Activated T-cell treated with anti-CD3 and anti-CD28 coated beads, Interleukin-2, amount 50 U/mL, for 1 hour (primary cell): Measurements from ENCODE around the gene EEF1AKMT1.

ENCODE experiments used
- DNase-seq: peaks from one replicate; pipeline ENCODE4 v3.0.0-alpha.2; 2020

EEF1AKMT1 gene

GRCh38 chr13:20773194-20774080 is at the start of gene EEF1AKMT1:
Gene EEF1AKMT1, minus strand, starts transcription at chr13:20773961. Its CDS starts 16,363 bp downstream, at chr13:20757598.
- peak; percentile 95 for DNase-seq

GRCh38 chr13:20823071-20823470 is 49.3 kb upstream of the EEF1AKMT1 start:
- DNase-seq, result no peak

GRCh38 chr13:20822406-20822805 is 48.6 kb upstream of the EEF1AKMT1 start:
- DNase-seq, result no peak

GRCh38 chr13:20819715-20820114 is 46.0 kb upstream of the EEF1AKMT1 start:
- DNase-seq, result no peak

- no peak for DNase-seq
These were observed 41.7 kb upstream of the EEF1AKMT1 start for GRCh38 chr13:20815464-20815863.

GRCh38 chr13:20814224-20814910 is 40.6 kb upstream of the EEF1AKMT1 start:
- no peak for DNase-seq

GRCh38 chr13:20812890-20813289 is 39.1 kb upstream of the EEF1AKMT1 start:
- no peak for DNase-seq

GRCh38 chr13:20810808-20811207 is 37.0 kb upstream of the EEF1AKMT1 start:
- no peak for DNase-seq

GRCh38 chr13:20808874-20809273 is 35.1 kb upstream of the EEF1AKMT1 start:
- no peak for DNase-seq

- no peak for DNase-seq
These were observed 29.6 kb upstream of the EEF1AKMT1 start for GRCh38 chr13:20803180-20803965.

GRCh38 chr13:20801707-20802106 is 27.9 kb upstream of the EEF1AKMT1 start:
- DNase-seq, result no peak

GRCh38 chr13:20799726-20800416 is 26.1 kb upstream of the EEF1AKMT1 start:
- DNase-seq, result no peak

- no peak for DNase-seq
These were observed 24.3 kb upstream of the EEF1AKMT1 start for GRCh38 chr13:20798027-20798426.

- DNase-seq, result no peak
These were observed 23.2 kb upstream of the EEF1AKMT1 start for GRCh38 chr13:20796791-20797508.

- no peak for DNase-seq
These were observed 15.9 kb upstream of the EEF1AKMT1 start for GRCh38 chr13:20789665-20790064.

GRCh38 chr13:20788312-20788711 is 14.6 kb upstream of the EEF1AKMT1 start:
- DNase-seq, result no peak

GRCh38 chr13:20787180-20787579 is 13.4 kb upstream of the EEF1AKMT1 start:
- DNase-seq, result no peak

GRCh38 chr13:20782116-20782708 is 8.5 kb upstream of the EEF1AKMT1 start:
- DNase-seq, result no peak

GRCh38 chr13:20780317-20780716 is 6.6 kb upstream of the EEF1AKMT1 start:
- no peak for DNase-seq

GRCh38 chr13:20779405-20779804 is 5.6 kb upstream of the EEF1AKMT1 start:
- DNase-seq, result no peak

- DNase-seq, result no peak
These were observed 4.5 kb upstream of the EEF1AKMT1 start for GRCh38 chr13:20778311-20778710.

- DNase-seq, result no peak
These were observed 3.0 kb upstream of the EEF1AKMT1 start for GRCh38 chr13:20776751-20777150.
